OCI-LY3 (cell line): ENCODE results near the gene RALY.

Experiments used
- CTCF ChIP-seq: fragments of 200-600, 300-600 bp; sonication (generic); IDR thresholded peaks from 2 replicates; pipeline ENCODE4 v1.5.1; 2014; ENCODE audit warnings: antibody characterized with exemption, low read length, low read depth
- EZH2phosphoT487 ChIP-seq: fragments of 200-600 bp; shearing (Covaris generic); IDR thresholded peaks from 2 replicates; pipeline ENCODE4 v1.6.1; 2018; ENCODE audit warnings: antibody characterized with exemption, mixed run types, low read depth

DNA sequence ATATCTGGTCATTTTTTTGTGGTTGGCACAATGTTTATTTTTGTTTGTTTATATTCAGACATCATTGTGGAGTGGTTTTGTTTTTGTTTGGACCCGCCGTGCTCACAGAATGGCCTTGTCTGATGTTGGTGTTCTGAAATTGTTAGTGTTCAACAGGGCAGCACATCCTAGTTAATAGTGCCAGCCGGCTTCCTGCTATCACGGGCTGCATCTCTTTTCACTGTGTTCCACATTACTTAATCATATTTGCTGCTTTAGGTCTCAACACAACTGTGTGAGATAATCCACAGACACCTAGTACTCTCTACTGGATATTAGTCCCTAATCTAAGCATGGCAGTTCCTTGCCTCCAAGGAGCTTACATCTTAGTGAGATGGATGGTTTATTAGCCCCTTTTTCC is 121.1 kb downstream of the RALY start:
- TF ChIP-seq CTCF (no peak), EZH2phosphoT487 (no peak)
